ENCODE data around the gene PIEZO1.
A peak's percentile ranks its signal among the peaks of the same experiment; 100 is the strongest.

The PIEZO1 gene

DNA sequence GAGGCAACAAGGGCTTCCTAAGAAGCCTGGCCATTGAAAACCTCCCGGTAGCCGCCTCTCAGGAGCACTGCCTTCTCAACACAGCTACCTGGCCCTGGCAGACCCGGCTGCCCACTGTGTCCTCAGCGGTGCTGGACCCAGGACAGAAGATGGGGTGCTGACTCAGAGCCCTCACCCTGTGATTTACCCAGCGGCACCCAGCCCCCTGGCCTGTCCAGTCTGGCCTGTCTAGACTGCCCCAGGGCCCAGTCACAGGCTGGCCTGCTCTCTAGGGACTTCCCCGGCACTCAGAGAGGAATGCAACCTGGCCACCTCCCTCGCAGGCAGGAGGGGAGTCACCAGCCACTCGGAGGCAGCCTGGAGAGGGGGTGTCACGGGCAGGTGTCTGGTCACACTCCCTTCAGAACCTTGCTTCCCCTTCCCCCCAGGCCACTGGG lies 20.1 kb downstream of the PIEZO1 start:
- DNase-seq = no peak

DNA sequence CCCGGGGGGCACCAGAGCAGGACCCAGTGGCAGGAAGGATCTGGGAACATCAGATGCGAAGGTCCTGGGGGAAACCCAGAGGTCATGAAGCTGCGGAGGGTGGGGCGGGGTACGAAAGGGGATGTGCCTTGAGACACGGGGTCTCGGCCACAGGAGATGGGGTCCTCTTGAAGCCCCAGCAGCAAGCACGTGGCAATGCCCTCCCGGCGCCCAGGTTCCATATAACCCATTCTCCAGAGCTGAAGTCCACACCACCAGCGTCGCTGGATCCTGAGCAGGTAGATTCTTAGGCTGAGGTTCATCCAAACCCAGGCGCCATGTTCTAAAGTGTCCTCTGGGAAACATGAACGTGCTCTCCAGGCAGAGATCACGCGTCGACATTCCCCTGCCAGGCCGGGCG lies 20.9 kb downstream of the PIEZO1 start:
- DNase-seq = no peak

DNA sequence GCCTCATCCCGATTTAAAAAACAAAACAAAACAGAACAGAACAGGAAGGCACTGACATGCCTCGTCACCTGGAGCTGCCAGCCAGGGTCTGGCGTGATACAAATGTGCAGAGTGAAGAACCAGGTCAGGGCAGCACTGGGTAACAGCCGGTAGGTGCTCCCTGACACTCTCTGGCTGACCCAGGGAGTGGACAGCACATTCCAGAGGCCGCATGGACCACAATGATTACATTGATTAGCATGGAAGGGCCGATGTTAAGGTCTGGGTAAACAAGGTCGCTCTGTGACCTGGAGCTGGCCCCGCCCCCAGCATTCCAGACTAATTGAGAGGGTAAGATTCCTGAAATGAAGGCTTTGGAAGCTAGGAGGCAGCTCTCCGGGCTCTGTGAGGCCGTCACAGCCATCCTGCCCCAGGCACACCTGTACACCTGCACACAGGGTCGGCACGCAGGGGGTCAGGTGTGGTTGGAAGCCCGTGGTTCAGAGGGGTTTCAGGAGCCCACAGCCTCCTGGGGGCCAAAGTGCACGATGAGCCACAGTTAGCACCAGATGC lies 21.4 kb downstream of the PIEZO1 start:
- DNase-seq = no peak

DNA sequence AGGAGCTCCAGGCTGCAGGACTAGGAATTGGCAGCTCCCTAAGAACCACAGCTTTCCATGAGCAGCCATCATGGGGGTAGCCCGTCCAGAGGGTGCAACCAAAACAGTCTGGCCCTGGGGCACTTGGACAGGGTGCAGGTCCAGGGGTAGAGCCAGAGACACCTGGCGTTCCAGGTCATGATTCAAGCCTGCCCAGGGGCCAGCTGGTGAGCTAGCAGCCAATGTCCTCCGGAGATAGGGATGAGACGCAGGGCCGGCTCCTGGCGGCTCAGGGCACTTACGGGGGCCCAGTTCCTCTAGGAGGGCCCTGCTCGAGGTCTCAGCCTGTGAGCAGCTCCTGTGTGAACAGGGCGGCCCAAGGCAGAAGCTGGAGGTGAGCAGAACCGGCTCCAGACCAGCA lies 22.1 kb downstream of the PIEZO1 start:
- DNase-seq = no peak

DNA sequence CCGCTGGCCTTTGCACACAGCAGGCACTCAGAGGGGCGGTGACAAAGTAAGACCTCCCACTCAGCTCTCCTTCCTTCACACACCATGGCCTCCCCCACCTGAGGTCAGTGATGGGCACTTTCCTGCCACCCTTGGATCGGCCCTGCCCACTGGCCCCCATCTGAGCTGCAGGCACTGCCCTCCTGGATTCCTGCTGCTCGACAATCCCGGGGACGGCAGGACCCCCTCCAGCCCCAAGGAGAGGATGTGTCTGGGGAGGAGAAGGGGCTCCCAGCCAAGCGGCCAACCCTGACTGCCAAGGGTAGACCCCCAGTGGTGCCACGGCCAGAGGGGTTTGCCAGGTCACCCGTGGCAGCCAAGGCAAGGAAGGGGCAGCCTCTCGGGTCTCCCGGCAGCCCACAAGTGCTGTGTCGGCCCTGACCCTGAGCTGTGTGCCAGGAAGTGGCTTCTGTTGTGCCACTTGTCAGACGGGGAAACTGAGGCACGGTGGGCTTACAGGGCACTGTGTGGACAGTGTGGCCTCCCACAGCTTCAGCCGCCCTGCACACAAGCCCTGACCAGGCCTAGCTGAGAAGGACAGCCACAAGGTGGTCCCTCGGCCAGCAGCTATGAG lies 22.7 kb downstream of the PIEZO1 start:
- no peak for DNase-seq

DNA sequence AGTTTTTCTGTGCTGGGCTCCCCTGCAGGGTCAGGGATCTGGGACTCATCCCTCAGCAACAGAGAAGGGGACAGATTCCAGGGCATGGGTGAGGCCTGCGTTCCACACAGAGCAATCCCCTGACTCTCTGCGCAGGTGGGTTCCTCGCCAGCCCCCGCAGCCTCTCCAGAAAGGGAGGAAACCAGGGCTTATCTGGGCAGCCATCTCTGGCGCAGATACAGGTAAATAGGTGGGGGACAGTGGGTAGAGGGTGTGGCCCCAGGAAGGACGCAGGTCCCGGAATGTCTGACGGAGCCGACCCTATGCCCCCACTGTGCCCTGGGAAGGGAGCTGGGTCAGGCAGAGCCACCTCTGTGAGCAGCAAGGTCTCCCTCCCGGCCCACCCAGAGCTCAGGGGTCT lies 23.2 kb downstream of the PIEZO1 start:
- DNase-seq = no peak

DNA sequence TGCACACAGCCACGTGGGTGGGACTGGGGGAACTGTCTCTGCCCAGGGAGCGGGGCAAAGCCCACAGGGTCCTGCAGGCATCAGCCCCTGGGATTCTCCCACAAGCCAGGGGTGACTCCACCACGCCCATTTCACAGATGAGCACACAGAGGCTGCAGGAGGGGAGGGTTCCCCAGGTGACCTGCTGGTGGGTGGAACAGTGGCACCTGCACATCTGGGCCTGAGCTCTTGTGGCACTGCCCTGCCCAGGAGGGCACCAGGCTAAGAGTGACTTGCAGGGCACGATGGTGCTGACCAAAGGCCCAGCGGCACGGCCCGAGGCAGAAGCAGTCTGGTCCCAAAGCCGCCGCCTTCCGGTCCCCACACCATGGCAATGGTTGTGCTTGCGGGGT lies 23.9 kb downstream of the PIEZO1 start:
- no peak for DNase-seq

DNA sequence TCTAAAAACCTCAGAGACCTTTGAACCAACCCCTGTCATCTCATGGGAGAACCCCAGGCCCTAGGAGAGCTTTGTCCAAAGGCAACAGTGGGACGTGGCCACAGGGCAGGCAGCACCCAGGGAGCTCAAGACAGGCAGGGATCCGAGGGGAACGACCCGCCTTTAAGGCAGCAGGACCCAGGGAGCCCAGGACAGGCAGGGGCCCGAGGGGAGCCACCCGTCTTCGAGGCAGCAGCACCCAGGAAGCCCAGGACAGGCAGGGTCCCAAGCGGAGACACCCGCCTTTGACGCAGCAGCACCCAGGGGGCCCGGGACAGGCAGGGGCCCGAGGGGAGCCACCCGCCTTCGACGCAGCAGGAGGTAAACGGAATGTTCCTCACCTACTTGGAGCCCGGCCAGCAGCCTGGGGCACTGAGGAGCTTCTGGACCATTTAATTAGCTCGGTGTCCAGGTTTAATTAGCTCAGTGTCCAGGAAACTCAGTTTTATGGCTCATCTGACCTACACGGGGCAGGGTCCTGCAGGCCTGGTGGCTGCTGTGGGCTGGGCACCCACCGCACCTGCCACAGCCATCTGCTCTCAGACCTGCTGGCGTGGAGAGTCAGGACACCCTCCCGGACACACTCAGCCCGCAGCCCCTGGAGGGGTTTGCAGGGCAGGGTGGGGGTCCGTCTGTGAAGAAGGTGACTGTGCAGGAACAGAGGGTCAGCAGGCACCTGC lies 24.4 kb downstream of the PIEZO1 start:
- no peak for DNase-seq

DNA sequence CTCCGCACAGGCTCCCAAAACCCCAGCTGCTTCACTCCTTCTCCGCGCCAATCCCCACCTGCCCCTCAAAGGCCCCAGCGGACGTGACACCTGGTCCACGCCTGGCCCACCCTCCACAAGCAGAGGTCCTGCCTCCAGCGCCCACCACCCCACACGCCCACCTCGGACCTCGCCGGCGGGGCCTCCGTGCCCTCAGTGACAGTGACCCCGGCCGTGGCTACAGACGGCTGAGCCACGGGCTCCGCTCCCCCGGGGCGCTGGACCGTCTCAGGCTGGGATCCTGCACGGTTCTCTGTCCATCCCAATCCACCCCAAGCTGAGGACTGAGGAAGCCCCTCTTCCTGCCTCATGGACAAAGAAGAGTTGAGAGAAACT lies 25.1 kb downstream of the PIEZO1 start:
- no peak for DNase-seq

DNA sequence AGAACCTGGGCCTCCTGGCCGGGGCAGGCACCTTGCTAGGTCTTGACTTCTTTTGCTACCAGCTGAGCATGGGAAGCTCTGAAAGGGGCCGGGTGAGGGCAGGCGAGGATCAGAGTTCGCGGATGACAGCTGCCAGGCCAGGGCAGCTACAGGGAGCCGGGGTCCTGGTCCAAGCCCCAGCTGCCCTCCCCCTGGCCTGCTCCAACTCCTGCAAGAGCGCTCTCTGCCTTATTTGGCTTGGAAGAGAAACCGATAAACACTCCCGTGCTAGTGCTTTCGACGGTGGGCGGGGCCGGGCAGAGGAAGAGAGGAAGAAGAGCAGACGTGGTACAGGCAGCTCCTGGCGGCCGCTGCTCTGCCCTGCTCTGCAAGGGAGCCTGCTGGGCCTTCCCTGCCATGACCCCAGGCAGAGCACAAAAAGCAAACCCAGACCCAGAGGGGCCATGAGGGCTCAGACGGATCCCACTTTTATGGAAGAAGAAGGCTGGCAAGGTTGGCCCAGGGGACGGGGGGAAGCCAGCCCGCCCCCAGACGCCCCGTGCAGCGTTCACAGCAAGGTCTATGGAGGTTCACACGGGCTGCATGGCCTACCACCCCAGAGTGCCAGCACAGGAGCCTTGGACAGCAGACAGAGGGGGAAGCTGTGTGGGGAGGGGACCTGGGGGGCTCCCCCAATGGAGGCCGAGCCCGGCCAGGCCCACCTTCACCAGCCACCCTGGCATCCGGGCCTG lies 25.6 kb downstream of the PIEZO1 start:
- peak; percentile 49 for DNase-seq

DNA sequence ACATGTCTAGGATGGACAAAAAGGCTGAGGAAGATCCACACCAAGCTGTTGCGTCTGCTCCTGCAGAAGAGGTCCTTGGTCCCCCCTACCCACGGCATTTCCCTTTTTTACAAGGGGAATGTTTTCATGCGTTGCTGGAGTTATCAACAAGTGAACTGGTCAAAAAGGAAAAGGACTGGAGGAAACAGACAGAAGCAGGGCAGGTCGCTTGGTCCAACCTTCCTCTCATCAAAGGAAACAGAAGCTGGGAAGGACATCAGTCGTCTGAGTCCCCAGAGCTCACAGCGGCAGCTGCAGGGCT lies 26.1 kb downstream of the PIEZO1 start:
- no peak for DNase-seq

DNA sequence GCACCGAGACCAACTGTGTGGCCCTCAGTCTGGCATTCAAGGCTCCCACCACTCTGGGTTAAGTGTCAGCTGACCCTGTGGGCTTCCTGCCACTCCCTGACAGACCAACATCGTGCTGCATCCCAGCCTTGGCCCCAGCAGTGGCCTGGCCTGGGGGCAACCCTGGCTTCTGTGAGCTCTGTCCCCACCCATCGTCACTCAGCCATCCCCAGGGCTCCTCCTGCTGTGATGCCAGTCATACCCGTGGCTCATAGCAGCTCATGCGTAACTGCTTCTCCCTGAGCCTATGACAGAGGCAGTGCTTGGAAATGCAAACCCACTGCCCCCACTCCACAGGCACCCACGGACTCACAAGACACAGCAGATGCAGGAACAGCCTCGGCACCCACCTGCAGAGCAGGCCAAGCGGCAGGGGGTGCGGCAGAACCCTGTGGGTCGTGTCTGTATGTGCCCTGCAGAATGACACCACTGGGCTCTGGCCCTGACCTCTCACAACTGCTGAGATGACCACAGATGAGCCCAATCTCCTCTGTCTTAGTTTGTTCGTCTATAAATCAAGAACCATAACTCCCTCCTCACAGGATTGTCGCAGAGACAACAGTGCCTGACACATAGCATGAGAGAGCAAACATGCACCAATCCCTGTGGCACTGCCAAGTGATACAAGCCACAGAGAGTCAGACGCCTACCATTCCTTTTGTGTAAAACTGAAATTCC lies 26.6 kb downstream of the PIEZO1 start:
- DNase-seq = no peak

DNA sequence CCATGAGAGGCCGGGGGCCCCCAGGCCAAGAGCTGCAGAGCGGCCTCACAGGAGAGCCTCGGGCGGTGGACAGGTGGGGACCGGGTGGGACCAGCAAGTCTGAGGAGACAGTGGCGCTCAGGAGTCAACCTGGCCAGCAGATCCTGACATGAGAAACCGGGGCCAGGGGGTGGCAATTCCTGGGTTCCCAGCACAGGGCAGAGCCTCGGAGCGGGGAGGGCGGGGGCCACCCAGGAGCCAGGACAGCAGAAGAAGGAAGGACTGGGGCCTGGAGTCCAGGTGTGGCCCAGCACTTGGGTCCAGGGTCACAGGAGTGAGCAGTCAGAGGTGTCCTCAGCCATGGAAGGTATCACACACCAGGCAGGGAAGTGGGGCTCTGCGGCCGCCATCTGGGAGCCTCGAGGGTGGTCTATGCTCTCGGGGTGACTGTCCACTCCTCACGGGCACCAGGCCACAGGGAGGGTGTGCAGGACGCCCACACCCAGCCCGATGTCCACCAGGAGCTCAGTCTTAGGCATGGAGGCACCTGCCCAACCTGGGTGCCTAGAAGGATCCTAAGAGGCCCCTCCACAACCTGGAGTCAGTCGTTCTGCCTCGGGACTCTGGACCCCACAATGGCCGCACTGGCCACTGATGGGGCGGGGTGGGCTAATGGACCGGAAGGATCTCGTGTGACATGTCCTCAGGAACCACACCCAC lies 29.1 kb downstream of the PIEZO1 start:
- DNase-seq = no peak

DNA sequence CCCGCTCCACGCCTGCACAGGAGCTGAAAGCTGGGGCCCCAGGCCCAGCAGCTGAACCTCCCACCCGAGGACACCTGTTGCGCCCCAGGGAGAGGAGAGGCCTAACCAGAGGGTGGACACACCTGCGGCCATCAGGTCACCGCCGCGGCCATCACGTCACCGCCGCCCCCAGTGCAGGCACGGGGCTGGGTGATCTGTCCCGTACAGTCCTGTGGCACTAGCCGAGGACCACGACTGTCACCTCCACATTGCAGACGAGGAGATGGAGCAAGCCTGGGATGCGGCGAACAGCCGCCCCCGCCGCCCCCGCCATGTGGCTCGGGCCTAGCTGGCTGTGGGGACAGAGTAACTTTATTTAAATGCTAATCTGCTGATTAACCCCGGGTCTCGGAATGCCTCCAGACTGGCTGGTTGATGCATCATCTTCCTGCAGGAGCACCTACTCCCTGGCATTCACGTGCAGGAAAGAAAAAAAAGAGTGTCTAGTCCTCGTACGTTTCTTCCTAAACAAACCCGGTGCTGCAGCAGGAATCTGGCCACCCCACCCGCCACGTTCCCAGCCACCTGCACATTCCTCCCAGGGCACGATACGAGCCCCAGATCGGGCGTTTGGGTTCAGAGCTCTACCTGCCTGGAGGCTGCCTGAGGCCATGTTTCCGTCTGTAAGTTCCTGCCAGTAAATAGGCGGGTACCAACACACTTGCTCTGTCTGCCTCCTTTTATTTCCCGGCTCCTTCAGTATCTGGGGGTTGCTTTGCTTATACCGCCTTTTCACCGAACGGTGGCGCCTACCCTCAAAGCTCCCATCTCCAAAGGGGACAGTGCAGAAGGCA lies 29.9 kb downstream of the PIEZO1 start:
- DNase-seq = no peak

DNA sequence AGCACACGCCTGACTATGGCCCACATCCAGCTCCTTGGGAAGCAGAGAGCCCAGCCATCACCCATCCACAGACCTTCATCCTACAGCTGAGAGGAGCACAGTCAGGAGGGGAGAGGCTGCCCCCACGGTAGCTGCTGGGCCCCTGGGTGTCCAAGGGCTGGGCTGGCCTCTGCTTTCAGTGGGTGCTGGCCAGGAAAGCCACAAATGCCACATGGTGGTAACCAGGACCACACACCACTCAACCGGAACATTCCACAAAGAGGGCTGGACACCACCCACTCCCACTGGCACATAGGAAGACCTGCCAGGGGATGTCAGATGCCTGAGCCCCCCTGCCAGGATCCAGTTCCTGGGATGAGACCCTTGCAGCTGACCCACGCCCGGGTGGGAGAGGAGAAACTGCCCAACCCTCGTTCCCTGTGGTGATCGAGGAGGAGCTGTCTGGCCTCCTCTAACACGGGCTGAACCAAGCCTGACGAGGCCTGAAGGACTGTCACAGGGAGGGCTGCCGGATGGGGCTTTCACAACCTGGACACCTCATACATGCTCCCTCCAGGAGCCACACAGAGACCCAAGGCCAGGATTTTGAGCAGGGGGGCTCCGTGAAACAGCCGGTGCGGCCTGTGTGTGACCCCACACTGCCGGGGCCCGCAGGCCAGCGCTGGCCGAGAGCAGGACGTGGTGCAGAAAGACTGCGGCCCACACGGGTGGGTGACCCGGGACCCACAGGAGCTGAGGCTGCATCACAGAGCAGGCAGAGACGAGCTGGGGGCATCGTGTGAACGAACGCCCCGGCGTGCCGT lies 30.7 kb downstream of the PIEZO1 start:
- no peak for DNase-seq

DNA sequence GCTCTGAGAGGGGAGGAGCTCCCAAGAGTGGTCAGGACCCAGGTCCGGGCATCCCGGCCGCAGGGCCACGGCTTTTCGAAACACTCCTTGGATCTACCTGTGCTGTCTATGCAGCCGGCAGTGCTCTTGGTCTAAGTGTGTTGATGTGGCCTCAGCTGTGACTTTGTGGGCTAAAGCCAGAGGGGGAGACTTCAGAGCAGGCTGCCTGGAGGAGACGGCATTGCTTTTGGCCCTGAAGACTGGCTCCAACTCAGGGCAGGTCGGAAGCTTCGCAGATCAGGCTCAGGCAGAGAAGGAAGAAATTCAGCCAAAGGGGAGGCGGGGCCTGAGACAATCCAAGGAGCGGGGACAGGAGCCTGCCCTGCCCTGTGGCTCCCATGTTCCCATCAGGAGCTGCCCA lies 31.4 kb downstream of the PIEZO1 start:
- DNase-seq = no peak

DNA sequence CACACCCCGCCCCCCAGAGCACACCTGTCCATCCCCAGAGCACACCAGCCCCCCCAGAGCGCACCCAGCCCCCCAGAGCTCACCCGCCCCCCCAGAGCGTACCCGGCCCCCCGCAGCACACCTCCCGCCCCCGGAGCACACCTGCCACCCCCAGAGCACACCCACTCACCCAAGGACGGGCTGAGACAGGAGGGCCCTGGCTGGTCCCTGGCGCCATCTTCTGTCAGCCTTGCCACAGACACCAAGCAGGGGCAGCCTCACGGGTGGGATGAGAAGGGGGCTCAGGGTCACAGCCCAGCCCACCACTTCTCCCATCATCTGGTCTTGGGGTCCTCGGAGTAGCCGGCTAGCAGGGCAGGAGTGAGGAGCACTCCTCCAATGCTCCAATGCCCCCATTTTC lies 31.8 kb downstream of the PIEZO1 start:
- no peak for DNase-seq

DNA sequence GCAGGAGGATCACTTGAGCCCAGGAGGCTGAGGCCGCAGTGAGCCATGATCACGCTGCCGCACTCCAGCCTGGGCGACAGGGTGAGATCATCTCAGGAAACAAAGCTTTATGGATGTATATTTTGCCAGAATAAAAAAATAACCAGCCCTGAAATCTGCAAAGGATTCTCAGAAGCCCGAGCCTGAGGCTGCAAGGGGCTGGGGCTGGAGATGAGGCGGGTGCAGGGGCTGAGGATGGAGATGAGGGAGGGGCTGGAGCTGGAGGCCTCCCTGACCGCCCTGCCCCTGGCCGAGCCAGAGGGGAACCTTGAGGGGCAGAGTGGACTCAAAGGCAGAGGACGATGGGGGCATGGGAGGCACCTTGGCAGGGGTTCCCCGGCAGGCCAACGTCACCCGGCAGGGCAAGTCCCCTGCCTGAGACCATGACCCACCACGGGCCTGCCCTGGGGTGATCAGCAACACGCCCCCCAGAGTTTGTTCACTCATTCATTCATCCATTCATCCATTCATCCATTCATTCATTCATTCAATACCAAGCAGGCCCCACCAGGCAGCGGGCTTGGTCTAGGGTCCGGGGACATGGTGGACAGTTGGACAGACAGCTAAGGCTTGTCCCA lies 32.5 kb downstream of the PIEZO1 start:
- no peak for DNase-seq

DNA sequence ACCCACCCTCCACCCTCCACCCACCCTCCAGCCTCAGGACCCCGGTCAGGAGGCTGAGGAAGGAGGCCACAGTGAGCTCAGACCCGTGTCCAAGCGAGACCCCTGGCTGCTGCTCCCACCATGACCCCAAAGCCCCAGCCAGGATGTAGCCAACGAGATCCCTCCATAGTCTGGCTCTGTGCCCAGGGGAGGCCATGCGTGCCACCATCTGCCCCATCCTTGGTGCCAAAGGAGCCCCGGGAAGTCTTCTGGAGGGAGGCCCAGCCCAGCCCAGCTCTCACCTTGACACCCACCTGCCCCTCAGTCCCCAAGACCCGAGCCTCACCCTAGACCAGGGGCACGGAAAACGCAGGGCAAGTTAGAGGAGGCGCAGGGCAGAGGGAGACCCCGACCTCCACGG lies 34.2 kb downstream of the PIEZO1 start:
- no peak for DNase-seq

DNA sequence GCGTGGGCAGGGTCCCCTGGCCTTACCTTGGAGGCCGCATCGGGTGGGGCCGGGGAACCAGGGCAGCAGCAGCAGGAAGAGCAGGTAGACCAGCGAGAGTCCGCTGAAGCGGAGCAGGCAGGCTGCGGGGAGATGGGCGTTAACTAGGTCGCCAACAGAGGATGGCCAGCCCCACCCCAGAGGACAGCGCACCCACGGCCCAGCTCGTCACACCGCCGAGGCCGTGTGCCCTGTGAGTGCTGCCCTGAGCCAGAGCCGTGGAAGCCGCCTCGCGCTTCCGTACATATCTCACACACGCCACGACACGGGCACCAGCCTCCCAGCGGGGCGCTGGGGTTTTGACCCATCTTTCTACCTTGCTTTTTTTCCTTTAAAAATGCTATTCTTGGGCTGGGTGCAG lies 35.7 kb downstream of the PIEZO1 start:
- no peak for DNase-seq

DNA sequence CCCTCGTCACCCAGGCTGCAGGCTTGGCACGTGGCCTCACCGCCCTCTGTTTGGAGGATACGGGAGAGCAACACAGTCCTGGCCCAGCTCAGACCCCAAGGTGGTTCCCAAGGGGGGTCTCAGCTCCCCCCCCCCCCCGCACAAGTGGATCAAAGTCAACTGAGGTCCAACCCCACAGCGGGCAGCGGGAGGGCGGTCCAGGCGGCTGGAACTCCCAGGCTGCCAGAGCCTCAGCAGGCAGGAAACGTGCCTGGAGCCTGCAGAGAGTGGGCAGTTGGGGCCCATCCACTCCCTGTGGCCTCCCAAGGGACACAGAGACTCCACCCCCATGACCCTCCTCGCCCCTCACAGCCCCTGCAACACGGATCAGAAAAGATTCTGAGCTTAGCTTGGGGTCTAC lies 36.7 kb downstream of the PIEZO1 start:
- no peak for DNase-seq

Data from activated T-cell treated with anti-CD3 and anti-CD28 coated beads, Interleukin-2, amount 50 U/mL, for 1 hour (primary cell).